ENCODE measurements around the gene PPIF. TPM values are rescaled to one million over a fixed set of nuclear protein-coding genes. Genes with fewer than 3 reads are reported as not detected.

PPIF gene
- total RNA-seq, 1 donor from 2014 or later = 21.9 TPM

DNA sequence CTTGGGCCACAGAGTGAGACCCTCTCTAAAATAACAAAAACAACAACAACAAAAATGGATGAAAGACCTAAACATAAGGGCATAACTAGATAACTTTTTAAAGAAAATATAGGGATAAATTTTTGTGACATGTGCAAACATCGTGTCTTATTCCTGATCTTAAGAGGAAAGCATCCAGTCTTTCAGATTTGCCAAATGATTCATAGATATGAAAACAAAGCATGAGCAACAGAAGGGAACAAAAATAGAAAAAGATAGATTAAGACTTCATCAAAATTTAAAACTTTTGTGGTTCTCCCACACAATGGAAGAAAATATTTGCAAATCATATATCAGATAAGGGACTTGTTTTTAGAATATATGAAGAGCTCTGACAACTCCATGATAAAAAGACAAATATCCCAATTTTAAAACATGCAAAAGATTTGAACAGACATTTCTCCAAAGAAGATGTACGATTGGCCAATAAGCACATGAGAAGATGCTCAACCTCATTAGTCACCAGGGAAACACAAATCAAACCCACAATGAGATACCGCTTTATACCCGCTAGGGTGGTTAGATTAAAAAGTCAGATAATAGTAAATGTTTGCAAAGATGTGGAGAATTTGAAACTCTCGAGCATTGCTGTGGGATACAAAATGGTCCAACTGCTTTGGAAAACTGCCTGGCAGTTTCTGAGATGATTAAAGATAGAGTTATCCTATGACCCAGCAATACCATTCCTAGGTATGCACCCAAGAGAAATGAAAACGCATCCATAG, 20.3 kb downstream of the PPIF start:
- Mint-ChIP-seq H3K4me3 (ENCODE audit: unreplicated experiment) (no peak overlapping the region), H3K4me1 (ENCODE audit: unreplicated experiment) (no peaks in the 10 kb centered on the region), H3K27ac (ENCODE audit: unreplicated experiment) (no peak overlapping the region), H3K36me3 (ENCODE audit: low read depth, unreplicated experiment) (no peaks in the 10 kb centered on the region), H3K27me3 (ENCODE audit: unreplicated experiment) (peaks cover 3% of the 10 kb centered on the region), H3K9me3 (ENCODE audit: unreplicated experiment) (no peaks in the 10 kb centered on the region)
- TF ChIP-seq, protein P1, sequence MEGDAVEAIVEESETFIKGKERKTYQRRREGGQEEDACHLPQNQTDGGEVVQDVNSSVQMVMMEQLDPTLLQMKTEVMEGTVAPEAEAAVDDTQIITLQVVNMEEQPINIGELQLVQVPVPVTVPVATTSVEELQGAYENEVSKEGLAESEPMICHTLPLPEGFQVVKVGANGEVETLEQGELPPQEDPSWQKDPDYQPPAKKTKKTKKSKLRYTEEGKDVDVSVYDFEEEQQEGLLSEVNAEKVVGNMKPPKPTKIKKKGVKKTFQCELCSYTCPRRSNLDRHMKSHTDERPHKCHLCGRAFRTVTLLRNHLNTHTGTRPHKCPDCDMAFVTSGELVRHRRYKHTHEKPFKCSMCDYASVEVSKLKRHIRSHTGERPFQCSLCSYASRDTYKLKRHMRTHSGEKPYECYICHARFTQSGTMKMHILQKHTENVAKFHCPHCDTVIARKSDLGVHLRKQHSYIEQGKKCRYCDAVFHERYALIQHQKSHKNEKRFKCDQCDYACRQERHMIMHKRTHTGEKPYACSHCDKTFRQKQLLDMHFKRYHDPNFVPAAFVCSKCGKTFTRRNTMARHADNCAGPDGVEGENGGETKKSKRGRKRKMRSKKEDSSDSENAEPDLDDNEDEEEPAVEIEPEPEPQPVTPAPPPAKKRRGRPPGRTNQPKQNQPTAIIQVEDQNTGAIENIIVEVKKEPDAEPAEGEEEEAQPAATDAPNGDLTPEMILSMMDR (IDR thresholded peaks at IDR 0.05; ENCODE audit: unreplicated experiment) = no peak
- no peak for DNase-seq (ENCODE audit: low spot score)

DNA sequence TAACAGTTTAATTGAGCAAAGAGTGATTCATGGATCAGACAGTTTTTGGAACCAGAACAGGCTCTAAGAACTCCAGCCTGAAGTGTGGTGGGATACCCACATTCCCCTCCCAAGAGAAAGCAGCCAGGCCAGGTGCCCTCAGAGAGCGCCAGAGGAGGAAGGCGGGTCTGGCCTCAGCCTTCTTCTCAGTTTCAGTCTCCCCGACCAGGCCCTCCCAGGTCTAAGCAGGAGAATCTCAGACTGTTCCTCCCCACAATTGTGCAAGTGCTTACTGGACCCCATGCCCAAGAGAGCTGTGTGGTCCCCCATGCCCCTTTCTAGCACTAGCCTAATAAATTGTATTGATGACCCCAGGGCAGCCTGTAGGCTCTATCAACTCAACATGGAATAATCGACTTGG, 25.6 kb downstream of the PPIF start:
- TF ChIP-seq, protein P1 (IDR thresholded peaks at IDR 0.05; ENCODE audit: unreplicated experiment) = no peak
- no peaks in the 10 kb centered on the region for H3K9me3 Mint-ChIP-seq (ENCODE audit: unreplicated experiment)
- H3K4me3 Mint-ChIP-seq (ENCODE audit: unreplicated experiment) = no peak overlapping the region
- no peak for DNase-seq (ENCODE audit: low spot score)
- peaks cover 2% of the 10 kb centered on the region for H3K4me1 Mint-ChIP-seq (ENCODE audit: unreplicated experiment)
- peaks cover 8% of the 10 kb centered on the region for H3K27me3 Mint-ChIP-seq (ENCODE audit: unreplicated experiment)
- no peaks in the 10 kb centered on the region for H3K36me3 Mint-ChIP-seq (ENCODE audit: low read depth, unreplicated experiment)
- no peak overlapping the region for H3K27ac Mint-ChIP-seq (ENCODE audit: unreplicated experiment)

DNA sequence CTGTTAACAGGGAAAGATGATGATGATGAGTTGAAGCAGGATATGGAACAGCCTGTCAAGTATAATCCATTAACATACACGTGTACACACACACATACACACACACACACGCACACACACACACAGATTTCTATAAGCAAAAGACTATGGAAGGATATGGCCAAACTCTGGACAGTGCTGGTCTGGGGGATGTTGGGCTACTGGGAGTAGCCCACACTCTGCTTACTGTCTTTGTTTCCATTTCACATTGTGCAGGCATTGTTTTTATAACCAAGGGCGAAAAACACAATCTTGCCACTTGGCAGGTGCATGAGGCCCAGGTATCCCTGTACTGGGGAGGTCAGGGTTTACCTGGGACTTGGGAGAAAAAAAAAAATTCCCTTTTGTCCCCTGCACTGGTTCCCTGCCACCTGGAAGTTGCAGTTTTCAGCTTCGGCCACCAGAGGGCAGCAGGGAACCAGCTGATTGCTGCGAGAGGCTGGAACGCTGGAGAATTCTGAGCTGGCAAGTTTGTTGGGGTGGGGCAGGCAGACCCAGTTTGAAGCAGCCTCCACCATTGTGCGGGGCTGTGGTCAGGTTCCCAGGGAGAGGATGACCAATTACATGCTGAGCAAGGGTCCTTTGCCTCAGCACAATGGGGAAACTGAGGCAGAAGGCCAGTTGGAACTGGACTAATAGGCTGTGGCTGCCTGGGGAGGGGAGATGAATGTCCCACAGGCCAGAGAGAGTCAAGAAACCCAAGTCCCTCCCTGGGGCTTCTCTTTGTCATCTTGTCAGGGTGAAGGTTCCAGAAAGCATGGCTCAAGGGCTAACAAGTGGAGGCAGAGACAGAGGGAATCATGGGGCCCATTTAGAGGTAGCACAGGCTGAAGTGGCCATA, 27.3 kb downstream of the PPIF start:
- Mint-ChIP-seq H3K36me3 (ENCODE audit: low read depth, unreplicated experiment) (no peaks in the 10 kb centered on the region), H3K27me3 (ENCODE audit: unreplicated experiment) (peaks cover 8% of the 10 kb centered on the region), H3K9me3 (ENCODE audit: unreplicated experiment) (no peaks in the 10 kb centered on the region), H3K27ac (ENCODE audit: unreplicated experiment) (no peak overlapping the region), H3K4me3 (ENCODE audit: unreplicated experiment) (no peak overlapping the region), H3K4me1 (ENCODE audit: unreplicated experiment) (peaks cover 2% of the 10 kb centered on the region)
- TF ChIP-seq, protein P1 (IDR thresholded peaks at IDR 0.05; ENCODE audit: unreplicated experiment) = peak; percentile 99
- DNase-seq (ENCODE audit: low spot score) = peak; percentile 89

DNA sequence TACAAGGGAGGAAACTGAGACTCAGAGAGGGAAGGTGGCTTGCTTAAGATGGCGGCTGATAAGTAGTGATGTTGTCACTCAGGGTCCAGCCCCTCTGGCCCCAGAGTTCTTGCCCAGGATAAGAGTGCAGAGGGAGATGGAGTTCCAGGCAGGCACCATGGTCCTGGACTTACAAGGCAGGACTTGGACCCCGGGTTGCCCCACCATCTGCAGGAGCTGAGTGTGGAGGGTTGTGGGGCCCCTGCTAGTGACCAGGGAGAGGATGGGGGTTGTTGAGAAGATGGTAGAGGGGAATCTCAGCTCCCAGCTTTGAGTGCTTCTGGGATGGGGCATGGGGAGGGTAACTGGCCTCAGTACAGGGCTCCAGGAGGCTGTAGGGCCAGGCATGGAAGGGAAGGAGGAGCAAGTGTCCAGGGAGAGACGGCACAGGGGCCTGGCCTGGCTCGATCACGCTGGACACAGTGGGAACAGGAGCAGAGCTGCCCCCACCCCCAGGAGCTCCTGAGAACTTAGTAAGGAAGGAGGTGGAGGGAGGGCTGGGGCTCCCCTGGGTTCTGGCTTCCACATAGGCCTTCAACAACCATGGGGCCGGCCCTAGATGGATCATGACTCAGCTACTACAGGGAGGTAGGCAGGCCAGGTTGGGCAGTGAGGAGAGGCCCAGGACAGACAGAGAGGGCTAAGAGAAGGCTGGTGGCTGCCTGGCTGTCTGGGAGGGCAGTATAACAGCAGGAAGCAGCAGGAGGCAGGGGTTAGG, 28.2 kb downstream of the PPIF start:
- no peak overlapping the region for H3K4me3 Mint-ChIP-seq (ENCODE audit: unreplicated experiment)
- H3K9me3 Mint-ChIP-seq (ENCODE audit: unreplicated experiment) = no peaks in the 10 kb centered on the region

More for the DNA sequence above, 28.2 kb downstream of the PPIF start:
- Mint-ChIP-seq H3K36me3 (ENCODE audit: low read depth, unreplicated experiment) (no peaks in the 10 kb centered on the region), H3K27ac (ENCODE audit: unreplicated experiment) (peak overlapping the region; percentile 40), H3K4me1 (ENCODE audit: unreplicated experiment) (peaks cover 2% of the 10 kb centered on the region), H3K27me3 (ENCODE audit: unreplicated experiment) (peaks cover 8% of the 10 kb centered on the region)
- TF ChIP-seq, protein P1 (IDR thresholded peaks at IDR 0.05; ENCODE audit: unreplicated experiment) = no peak
- no peak for DNase-seq (ENCODE audit: low spot score)
